SK-MEL-5 (cell line): Measurements from ENCODE around the gene NCBP3. TPM values are rescaled to one million over a fixed set of nuclear protein-coding genes. Genes with fewer than 3 reads are reported as not detected.
"Not testable (repeated sequence)": the region's sequence is repeated elsewhere in the genome, so short reads cannot be mapped to it uniquely, and the experiment has no call there.

Experiments
- DNase-seq: peaks from one replicate; pipeline ENCODE4 v3.0.0-alpha.2; 2016; ENCODE audit warnings: low read depth, low spot score
- in situ Hi-C: cut with HindIII; loops from 2 replicates; pipeline ENCODE4 v1.10.0; 2016; ENCODE audit warnings: low sequenced_read_pairs, high pct_unique_total_duplicates, low pct_unique_long_range_greater_than_20kb
- total RNA-seq: library from RNA; depleted of rRNA; stranded (reverse); fragments of >200 nt; shearing (Covaris generic); gene quantifications from 2 replicates; pipeline ENCODE4 v1.2.3, GENCODE V29; 2014

Gene NCBP3
- total RNA-seq, 1 experiment from 2014 or later: 29.0 TPM

DNA sequence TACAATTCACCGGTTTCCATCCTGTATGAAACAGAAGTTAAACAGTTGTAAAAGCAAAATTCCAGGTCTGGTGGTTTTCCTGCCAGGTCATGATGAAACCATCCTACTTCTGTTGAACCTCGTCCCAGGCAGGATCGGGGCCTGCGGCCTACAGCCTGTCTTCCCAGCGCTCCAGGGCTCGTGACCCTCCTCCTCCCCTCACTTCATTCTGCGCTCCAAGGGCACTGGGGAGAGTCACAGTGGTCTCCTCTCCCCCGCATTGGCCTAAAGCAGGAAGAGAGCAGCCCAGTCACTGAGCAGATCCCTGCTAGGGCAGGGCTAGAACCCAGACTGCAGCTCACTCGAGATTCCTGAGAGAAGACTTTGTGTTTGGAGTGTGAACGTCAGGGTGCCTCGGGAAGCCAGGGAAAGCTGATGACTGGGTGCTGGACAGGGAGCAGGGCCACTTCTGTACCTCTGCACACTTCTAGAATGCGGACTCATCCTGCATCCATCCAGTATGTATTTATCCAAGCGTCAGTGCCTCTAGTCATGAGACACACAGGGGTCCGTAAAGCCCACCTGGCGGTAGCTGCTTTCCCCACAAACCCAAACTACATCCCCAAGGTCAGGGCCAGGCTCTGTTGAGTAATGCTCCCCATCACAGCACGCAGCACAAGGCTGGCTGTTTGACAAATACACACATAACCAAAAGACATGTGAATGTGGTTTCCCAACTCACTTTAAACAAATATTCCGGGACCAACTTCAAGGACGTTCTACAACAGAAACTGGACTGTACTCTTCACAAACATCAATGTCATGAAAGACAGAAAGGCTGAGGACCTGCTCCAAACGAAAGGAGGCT, 43.4 kb downstream of the NCBP3 start:
- no peak for DNase-seq
- in situ Hi-C loops: no loop called here

DNA sequence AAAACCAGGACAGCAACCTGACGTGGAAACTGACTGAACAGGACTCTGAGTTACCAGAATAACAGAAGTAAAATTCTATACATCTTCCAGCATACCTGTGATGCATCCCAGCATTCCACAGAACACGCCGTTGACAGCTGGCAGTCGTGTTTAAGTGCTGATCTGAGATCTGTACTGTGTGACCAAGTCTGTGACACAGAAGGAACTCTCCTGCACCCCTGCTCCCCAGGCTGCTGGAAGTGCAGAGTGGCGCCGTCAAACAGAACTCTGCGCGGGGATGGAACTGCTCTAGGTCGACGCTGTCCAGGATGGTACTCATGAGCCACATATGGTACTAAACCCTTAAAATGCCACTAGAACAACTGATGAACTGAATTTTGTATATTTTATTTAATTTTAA, 44.3 kb downstream of the NCBP3 start:
- in situ Hi-C loops: no loop called here
- no peak for DNase-seq

DNA sequence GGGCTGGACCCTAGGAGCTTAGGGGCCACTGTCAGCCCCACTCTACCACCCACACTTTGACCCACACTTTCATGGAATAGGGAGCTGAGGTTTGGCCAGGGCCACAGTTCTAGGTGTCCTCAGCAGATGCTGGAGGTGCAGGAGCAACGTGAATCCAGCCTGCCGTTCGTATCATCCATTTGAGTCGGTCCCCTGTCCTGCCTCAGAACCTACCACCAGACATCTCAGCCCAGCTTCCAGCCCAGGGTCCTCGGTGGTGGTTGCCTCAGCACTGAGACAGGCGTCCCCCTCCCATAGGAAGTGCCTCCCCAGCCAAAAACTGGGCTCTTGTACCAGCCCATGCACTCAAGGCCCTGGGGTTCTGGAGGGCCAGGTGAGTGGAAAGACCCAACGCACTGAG, 44.7 kb downstream of the NCBP3 start:
- in situ Hi-C loops: no loop called here
- no peak for DNase-seq

DNA sequence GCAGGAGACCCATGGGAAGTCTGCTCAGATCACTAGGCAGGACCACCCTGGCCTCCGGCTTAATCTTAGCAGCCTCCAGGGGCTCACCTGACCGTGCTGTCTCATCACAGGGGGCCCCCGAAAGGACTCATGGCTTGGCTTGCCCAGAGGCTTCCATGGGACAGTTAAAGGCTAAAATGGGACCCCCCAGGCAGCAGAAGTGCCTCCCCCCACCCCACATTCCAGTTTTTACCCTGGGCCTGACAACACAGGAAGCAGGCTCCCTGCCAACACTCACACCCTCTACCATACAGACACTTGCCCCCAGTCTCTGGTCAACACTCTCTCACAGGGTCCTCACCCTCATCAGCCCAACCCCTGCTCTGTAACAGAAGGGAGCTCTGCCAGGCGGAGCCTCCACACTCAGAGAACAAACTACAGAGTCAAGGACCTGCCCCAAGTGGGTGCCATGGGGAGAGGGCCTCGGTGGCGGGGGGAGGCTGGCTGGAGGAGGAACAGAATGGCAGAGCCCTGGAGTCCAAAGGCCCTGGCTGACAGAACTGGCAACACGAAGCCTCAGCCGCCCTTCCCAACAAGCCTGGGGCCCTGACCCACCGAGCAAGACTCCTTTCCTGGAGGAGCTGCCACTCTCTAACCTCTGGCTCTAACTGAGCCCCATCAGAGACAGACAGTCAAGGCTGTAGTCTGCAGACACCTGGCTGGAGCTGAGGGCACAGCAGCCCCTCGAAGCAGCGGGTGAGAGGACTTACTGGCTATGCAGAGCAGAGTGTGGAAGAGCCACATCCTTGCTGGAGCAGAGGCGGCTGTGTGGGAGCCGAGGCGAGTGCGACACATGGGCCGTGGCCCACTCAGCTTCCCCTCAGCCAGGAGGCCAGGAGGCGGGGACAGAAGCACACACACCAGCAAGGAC, 45.4 kb downstream of the NCBP3 start, which contains the start of gene ITGAE:
ITGAE (minus strand) TSS at position 827 of the 910 bp plus-strand sequence; CDS start at position 783, 44 bp downstream.
- in situ Hi-C loops: no loop called here
- no peak for DNase-seq

DNA sequence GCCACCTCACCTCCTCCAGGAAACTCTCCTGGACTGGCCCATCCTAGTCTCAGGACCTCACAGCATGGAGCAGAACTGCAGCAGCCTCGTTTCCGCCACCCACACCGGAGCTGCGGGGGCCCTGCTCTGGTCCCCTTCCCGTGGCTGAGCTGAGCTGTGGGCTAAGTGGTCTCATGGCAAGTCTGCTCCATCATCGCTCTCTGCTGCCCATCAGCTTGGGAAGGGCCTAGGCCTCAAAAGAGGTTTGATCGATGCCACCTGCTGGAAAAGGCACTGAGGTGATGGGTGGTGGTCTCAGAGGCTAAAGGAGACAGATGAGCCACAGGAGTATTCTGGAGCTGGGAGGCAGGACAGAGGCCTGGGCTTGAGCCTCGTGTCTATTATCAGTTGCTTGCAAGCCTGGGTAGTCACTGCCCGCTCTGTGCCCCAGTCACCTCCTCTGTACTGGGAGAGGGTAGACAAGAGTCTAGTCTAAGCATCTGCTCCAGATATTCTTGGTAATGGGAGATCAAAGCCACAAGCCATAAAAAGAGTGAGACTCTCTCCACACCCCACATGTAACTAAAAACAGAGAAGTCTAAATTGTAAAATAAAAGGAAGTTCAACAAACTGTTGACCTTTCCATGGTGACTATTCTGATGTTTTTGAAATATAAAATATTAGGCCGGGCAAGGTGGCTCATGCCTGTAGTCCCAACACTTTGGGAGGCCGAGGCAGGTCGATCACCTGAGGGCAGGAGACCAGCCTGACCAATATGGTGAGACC, 46.7 kb downstream of the NCBP3 start:
- in situ Hi-C loops: no loop called here
- DNase-seq: no peak

DNA sequence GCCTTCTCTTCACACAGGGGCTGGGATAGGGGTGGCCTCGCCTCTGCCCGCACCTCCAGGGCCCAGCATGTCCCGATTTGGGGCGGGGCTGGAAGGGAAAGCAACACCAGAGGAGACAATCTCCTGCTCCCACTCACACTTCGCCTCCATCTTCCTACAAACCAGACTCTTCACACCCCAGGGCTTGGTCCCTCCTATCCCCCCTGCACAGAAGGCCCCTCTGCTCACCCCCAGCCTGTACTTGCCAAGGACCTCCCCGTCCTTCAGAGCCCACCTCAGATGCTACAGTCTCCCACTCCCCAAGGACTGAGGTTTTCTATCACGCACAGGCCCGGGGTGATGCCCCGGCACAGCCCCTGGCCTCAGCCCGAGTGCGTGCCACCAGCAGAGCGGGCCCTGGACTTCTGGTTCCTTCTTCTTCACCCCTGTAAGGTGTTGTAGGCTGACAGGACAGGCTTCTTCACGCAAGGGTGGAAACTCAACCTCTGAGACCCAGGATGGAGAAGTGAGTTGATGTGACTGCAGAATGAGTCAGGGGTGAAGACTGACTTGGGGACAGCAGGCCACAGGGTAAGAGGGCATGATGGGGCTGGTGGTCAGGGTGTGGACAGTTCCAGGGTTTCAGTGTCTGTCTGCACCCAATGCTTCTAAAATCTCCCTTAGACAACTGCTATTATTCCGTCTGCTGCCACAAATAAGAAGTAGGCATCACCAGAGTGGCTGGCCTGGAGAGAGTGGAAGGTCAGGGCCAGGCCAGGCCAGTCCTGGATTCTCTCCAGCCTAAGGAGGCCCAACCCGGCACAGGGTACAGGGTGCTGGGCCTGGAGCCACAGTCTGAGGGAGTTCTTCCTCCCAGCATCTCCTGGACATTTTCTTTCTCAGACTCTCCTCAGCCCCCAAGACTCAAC, 47.5 kb downstream of the NCBP3 start:
- in situ Hi-C loops: no loop called here
- DNase-seq: no peak

DNA sequence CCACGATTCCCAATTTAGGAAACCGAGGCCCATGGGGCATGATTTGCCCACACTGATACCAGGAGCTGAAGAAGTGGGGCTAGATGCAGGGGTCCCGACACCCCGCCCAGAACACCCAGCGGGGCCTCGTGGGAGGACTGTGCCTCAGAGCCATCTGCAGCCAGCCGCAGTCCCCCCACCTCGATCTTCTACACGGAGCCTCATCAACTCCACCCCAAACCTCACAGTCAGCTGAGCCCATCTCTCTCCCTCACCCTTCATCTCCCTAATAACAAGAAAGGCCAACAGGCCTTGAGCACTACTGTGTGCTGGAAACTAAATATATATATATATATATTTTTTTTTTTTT, 49.2 kb downstream of the NCBP3 start:
- no peak for DNase-seq
- in situ Hi-C loops: no loop called here

DNA sequence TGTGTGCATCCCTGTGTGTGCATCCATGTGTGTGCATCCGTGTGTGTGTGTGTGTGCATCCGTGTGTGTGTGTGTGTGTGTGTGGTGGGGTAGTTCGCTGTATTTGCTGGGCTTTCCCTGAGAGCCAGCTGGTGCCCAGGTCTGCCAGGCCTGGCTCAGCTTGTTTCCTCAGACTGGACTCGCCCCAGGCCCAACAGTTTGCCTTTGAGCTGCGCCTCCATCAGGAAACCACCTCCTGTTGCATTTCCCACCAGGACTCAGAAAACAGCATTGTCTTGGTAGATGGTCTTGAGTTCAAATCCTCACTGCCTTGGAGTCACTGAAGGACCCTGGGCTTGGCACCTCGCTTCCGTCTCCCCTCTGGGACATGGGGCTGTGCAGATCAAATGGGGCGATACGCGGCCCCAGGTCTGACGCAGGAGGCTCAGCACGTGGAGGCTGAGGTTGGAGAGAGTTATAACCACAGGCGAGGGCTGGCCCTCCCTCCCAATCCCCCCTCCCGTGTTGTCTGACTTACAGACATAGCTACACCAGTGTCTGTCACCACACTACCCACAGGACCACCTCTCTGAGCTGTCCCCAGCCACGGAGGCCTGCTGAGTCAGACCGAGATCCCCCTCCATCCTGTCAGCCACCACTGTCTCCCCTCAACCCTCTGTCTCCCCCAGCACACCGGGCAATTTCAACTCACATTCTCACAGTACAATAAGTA, 49.8 kb downstream of the NCBP3 start:
- DNase-seq: no peak
- in situ Hi-C loops: no loop called here

DNA sequence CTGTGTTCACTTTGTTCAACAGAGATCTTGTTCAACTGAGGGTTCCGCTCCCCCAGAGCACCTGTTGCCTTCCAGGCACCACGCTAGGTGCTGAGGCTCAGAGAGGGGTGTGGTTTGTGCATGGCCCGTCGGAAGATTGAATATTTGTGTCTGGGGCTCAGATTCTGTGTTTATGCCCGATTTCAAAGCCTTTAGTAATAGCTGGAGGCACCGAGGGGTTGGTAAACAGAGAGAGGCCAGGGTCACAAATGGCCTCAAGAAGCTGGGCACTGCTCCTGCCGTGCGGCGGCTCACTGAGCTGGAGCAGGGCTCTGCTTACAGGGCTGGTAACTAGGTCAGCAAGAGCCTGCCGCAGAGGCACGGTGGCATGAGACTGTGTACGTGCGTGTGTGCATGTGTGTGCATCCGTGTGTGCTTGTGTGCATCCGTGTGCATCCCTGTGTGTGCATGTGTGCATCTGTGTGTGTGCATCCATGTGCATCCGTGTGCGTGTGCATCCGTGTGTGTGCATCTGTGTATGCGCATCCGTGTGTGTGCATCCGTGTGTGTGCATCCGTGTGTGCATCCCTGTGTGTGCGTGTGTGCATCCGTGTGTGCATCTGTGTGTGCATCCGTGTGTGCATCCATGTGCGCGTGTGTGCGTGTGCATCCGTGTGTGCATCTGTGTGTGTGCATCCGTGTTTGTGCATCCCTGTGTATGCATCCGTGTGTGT, 50.5 kb downstream of the NCBP3 start:
- in situ Hi-C loops: no loop called here
- DNase-seq: no peak

DNA sequence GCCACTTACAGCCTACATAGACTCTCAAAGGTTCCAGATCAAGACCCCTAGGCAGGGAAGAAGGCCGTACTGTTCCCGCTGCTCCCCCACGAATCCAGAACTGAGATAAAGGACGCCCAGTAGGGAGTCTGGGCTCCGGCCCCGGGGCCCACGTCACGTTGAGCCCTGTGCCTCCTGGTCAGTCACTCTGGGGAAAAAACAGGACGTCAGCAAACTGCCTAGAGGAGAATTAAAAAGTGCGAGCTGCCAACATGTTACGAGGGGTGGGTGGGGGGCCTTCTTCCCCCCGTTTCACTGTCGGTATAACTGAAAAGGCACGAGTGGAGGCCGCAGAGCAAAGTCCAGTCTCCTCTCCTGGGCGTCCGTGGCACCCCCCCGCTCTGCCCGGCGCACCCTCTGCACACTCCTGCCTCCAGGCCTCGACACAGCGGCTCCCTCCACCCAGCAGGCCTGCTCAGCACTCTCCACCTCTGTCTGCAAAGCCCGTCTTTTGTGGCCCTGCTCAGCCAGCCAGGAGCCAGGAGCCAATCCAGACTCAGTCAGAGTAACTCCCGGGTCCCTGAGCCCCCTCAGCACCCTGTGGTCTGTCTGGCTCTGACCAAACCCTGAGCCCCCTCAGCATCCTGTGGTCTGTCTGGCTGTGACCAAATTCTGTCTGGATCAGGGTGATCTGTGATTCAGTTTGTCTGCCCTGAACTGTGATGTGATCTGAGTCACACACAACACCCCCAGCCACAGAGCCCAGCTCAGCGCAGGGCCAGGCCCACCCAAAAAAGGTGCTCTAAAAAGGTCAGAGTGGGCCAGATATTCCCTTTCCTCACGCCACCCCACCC, 51.3 kb downstream of the NCBP3 start:
- DNase-seq: no peak
- in situ Hi-C loops: no loop called here

DNA sequence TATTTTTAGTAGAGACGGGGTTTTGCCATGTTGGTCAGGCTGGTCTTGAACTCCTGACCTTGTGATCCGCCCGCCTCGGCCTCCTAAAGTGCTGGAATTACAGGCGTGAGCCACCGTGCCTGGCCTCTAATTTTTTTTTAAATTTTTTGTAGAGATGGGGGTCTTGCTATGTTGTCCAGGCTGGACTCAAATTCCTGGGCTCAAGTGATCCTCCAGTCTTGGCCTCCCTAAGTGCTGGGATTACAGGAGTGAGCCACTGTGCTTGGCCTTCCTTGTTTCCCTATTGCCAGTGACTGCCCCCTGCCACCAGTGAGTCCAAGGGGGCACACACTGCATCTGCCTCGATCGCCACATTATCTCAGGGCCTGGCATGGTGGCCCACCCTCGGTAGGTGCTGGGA, 51.9 kb downstream of the NCBP3 start:
- in situ Hi-C loops: not testable (repeated sequence)

DNA sequence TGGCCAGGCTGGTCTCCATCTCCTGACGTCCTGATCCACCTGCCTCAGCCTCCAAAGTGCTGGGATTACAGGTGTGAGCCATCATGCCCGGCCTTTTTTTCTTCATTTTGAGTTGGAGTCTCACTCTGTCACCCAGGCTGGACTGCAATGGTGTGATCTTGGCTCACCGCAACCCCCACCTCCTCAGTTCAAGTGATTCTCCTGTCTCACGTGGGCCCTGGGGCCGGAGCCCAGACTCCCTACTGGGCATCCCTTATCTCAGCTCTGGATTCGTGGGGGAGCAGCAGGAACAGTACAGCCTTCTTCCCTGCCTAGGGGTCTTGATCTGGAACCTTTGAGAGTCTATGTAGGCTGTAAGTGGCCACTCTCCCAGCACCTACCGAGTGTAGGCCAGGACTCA, 52.8 kb downstream of the NCBP3 start:
- in situ Hi-C loops, DNase-seq: not testable (repeated sequence)

More for the DNA sequence above, 51.9 kb downstream of the NCBP3 start:
- not testable (repeated sequence) for DNase-seq

DNA sequence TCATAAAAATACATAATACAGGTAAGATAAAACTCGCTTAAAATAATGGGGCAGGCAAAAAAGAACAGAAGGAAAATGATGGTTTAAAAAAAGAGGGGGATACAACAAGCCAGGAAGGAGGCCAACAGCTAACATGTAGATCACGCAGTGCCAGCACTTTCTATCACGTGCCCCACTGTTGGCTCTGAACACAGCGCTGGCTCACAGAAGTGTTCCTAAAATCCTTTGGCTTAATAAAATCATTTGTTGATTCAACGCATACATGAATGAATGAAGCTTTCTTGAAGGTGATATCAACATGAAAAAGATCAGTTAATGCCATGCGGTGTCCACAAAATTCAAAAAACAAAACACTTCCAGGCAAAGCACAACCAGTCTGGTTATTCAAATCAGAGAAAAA, 53.6 kb downstream of the NCBP3 start:
- DNase-seq: no peak
- in situ Hi-C loops: no loop called here

DNA sequence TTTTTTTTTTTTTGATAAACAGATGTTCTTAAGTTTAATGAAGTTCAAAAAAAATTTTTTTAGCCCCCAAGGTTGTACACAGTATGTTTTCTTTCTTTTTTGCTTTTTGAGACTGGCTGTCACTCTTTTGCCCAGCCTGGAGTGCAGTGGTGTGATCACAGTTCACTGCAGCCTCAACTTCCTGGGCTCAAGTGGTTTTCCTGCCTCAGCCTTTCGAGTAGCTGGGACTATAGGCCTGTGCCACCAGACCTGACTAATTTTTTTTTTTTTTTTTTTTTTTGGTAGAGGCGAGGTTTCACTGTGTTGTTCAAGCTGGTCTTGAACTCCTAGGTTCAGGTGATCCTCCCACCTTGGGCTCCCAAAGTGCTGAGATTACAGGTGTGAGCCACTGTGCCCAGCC, 57.8 kb downstream of the NCBP3 start:
- in situ Hi-C loops: no loop called here
- peak; percentile 18 for DNase-seq

DNA sequence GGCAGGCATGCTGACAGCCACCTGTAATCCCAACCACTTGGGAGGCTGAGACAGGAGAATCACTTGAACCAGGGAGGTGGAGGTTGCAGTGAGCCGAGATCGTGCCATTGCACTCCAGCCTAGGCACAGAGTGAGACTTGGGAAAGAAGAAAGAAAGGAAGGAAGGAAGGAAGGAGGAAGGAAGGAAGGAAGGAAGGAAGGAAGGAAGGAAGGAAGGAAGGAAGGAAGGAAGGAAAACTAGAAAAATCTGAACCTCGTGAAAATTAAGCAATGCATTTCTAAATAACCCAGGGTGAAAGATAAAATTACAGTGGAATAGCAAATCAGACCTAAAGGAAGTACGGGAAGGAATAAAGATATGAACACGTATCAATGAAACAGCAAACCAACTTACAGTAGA, 60.7 kb downstream of the NCBP3 start:
- in situ Hi-C loops, DNase-seq: not testable (repeated sequence)
